Karpas-422 (cell line): ENCODE results near the gene ACVRL1. TPM values are rescaled to one million over a fixed set of nuclear protein-coding genes. Genes with fewer than 3 reads are reported as not detected.

Experiments used
- DNase-seq: peaks from one replicate; pipeline ENCODE4 v3.0.0-alpha.2; 2015
- H2AFZ ChIP-seq: fragments of 200-600 bp; sonication (generic); 2 replicates; pipeline ENCODE4 v1.6.1; 2014; ENCODE audit warnings: antibody characterized with exemption, low read length, mixed read lengths
- H3K27ac ChIP-seq: fragments of 200-600 bp; sonication (generic); 2 replicates; pipeline ENCODE4 v1.5.1; 2014; ENCODE audit warnings: mild to moderate bottlenecking, low read length, moderate library complexity
- H3K27me3 ChIP-seq: fragments of 200-600 bp; sonication (generic); 2 replicates; pipeline ENCODE4 v1.6.1; 2014; ENCODE audit warnings: low read length, mixed read lengths
- H3K36me3 ChIP-seq: fragments of 200-600 bp; sonication (generic); 2 replicates; pipeline ENCODE4 v1.6.1; 2014; ENCODE audit warnings: low read length, mixed read lengths; ENCODE audit not compliant: insufficient read depth
- H3K4me1 ChIP-seq: fragments of 200-600 bp; sonication (generic); 2 replicates; pipeline ENCODE4 v1.6.1; 2014; ENCODE audit warnings: mild to moderate bottlenecking, low read length, mixed read lengths
- H3K4me2 ChIP-seq: fragments of 200-600 bp; sonication (generic); 2 replicates; pipeline ENCODE4 v1.6.1; 2014; ENCODE audit warnings: low read length, low read depth, mild to moderate bottlenecking; ENCODE audit not compliant: poor library complexity, severe bottlenecking
- H3K4me3 ChIP-seq: fragments of 200-600 bp; sonication (generic); 2 replicates; pipeline ENCODE4 v1.5.1; 2014; ENCODE audit warnings: mild to moderate bottlenecking, antibody characterized with exemption, low read length, mixed read lengths
- H3K79me2 ChIP-seq: fragments of 200-600 bp; sonication (generic); 2 replicates; pipeline ENCODE4 v1.6.1; 2014; ENCODE audit warnings: mild to moderate bottlenecking, low read length, mixed read lengths
- H3K9ac ChIP-seq: fragments of 200-600 bp; sonication (generic); 2 replicates; pipeline ENCODE4 v1.6.0; 2014; ENCODE audit warnings: low read length
- H3K9me2 ChIP-seq: fragments of 200-600 bp; sonication (generic), shearing (Covaris generic); replicated peaks from 2 replicates; pipeline ENCODE4 v1.6.0; 2014; ENCODE audit warnings: mild to moderate bottlenecking, low read length, moderate library complexity; ENCODE audit not compliant: insufficient read depth
- H3K9me3 ChIP-seq: fragments of 300-700, 200-600 bp; sonication (generic); 2 replicates; pipeline ENCODE4 v1.6.1; 2014; ENCODE audit warnings: low read length, mixed read lengths
- H4K20me1 ChIP-seq: fragments of 200-600 bp; sonication (generic); 2 replicates; pipeline ENCODE4 v1.6.1; 2014; ENCODE audit warnings: mild to moderate bottlenecking, antibody characterized with exemption, low read length, low read depth; ENCODE audit not compliant: insufficient read depth
- total RNA-seq: library from RNA; depleted of rRNA; stranded (reverse); fragments of >200 nt; shearing (Covaris generic); gene quantifications from 2 replicates; pipeline ENCODE4 v1.2.3, GENCODE V29; 2014; ENCODE audit warnings: low replicate concordance; rRNA removed

Gene ACVRL1
- total RNA-seq, 1 experiment from 2014 or later = not detected

- H3K9me3 ChIP-seq = no peaks in the 10 kb centered on the region
- H3K36me3 ChIP-seq = no peaks in the 10 kb centered on the region
- peaks cover 12% of the 10 kb centered on the region for H3K4me1 ChIP-seq
- H4K20me1 ChIP-seq = peaks cover 7% of the 10 kb centered on the region; the same call in 1 of the 2 replicates
- no peaks in the 10 kb centered on the region for H3K27me3 ChIP-seq
- no peak overlapping the region for H3K27ac ChIP-seq
- H3K9me2 ChIP-seq = no peaks in the 10 kb centered on the region
- H3K79me2 ChIP-seq = no peaks in the 10 kb centered on the region
- H3K4me3 ChIP-seq = no peak overlapping the region
- DNase-seq = no peak
- H3K9ac ChIP-seq = no peak overlapping the region
- no peak overlapping the region for H2AFZ ChIP-seq
- no peak overlapping the region for H3K4me2 ChIP-seq
Measured at GRCh38 chr12:51972422-51972812, 65.1 kb downstream of the ACVRL1 start.

GRCh38 chr12:51972849-51973273, 65.6 kb downstream of the ACVRL1 start:
- H3K79me2 ChIP-seq = no peaks in the 10 kb centered on the region
- no peak overlapping the region for H2AFZ ChIP-seq
- H3K9me2 ChIP-seq = no peaks in the 10 kb centered on the region
- H3K27ac ChIP-seq = no peak overlapping the region
- peaks cover 7% of the 10 kb centered on the region; the same call in 1 of the 2 replicates for H4K20me1 ChIP-seq
- no peak for DNase-seq
- no peak overlapping the region for H3K9ac ChIP-seq
- H3K9me3 ChIP-seq = no peaks in the 10 kb centered on the region
- H3K4me1 ChIP-seq = peaks cover 12% of the 10 kb centered on the region
- H3K27me3 ChIP-seq = no peaks in the 10 kb centered on the region
- no peak overlapping the region for H3K4me2 ChIP-seq
- no peak overlapping the region for H3K4me3 ChIP-seq
- H3K36me3 ChIP-seq = no peaks in the 10 kb centered on the region

Other genes with a start within 250 kb of the ACVRL1 start
- gene FIGNL2, start 58.8 kb upstream of the ACVRL1 start, total RNA-seq = not detected in 2 replicates
- not detected in 2 replicates for gene ANKRD33, start 19.4 kb upstream of the ACVRL1 start, total RNA-seq
- gene ACVR1B, start 44.2 kb downstream of the ACVRL1 start, total RNA-seq = 2.4 and 3.9 TPM in 2 replicates
- gene TAMALIN, start 99.4 kb downstream of the ACVRL1 start, total RNA-seq = 0.47 TPM in 1 of 2 replicates, not detected in the other
- gene NR4A1, start 143.9 kb downstream of the ACVRL1 start, total RNA-seq = 11.7 and 26.9 TPM in 2 replicates
- 31.9 and 63.0 TPM in 2 replicates for gene ATG101, start 162.5 kb downstream of the ACVRL1 start, total RNA-seq
- 0.75 TPM in 1 of 2 replicates, not detected in the other for gene SMIM41, start 172.2 kb downstream of the ACVRL1 start, total RNA-seq